WTC11 (cell line): ENCODE data around the gene BLNK.

Experiments
- CREB1 ChIP-seq: sonication (generic); formaldehyde crosslinking; IDR thresholded peaks from 2 replicates; pipeline ENCODE4 v1.8.0; 2023; ENCODE audit warnings: mild to moderate bottlenecking, missing genetic modification reagents
- TF ChIP-seq, protein P1 (sequence below): fragments of 200-600 bp; IDR thresholded peaks from 2 replicates; pipeline ENCODE4 v1.8.0; 2022; ENCODE audit warnings: antibody characterized with exemption

DNA sequence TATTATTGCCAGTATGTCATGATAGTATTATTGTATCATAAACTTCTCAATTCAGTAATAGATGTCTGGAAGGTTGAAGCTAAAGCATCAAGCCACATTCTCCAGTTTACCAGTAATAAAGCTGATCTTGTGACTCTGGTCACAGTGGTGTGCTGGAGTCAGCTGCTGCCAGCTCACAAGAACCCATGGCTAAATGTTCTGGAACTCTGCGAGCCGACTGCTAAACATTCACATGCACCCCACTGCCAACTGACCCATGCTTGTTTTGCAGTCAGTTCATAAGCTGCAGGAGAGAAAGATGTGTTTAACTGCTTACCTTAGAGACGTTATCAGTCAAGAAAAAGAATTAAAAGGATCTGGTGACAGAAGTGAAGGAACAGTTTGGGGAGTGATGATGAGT, 27.0 kb upstream of the BLNK start:
- TF ChIP-seq, protein P1, sequence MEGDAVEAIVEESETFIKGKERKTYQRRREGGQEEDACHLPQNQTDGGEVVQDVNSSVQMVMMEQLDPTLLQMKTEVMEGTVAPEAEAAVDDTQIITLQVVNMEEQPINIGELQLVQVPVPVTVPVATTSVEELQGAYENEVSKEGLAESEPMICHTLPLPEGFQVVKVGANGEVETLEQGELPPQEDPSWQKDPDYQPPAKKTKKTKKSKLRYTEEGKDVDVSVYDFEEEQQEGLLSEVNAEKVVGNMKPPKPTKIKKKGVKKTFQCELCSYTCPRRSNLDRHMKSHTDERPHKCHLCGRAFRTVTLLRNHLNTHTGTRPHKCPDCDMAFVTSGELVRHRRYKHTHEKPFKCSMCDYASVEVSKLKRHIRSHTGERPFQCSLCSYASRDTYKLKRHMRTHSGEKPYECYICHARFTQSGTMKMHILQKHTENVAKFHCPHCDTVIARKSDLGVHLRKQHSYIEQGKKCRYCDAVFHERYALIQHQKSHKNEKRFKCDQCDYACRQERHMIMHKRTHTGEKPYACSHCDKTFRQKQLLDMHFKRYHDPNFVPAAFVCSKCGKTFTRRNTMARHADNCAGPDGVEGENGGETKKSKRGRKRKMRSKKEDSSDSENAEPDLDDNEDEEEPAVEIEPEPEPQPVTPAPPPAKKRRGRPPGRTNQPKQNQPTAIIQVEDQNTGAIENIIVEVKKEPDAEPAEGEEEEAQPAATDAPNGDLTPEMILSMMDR = no peak
- TF ChIP-seq CREB1 = no peak
